Measurements from ENCODE around the gene RSAD2.
"Not testable (repeated sequence)": the region's sequence is repeated elsewhere in the genome, so short reads cannot be mapped to it uniquely, and the experiment has no call there.

RSAD2 gene

DNA sequence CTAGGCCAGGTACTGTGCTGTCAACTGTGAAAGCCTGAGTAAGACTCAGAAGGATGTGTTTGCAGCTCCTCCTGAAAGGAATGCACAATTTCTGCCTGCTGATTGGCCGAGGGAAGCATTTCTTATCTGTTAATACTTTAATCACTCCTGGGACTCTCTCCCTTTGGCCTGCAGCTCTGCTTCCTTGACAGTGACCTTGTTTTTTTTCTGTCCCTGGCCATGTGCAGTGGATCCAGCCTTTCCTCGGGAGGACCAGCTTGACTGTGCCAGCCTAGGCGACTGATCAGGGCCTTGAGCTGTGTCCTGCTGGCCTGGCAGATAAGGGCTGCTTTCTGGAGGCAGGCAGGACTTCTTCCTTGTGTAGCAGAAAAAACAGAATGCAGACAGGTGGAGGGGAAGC, 49.6 kb downstream of the RSAD2 start:
- DNase-seq (ENCODE audit: low spot score) = peak; percentile 61

DNA sequence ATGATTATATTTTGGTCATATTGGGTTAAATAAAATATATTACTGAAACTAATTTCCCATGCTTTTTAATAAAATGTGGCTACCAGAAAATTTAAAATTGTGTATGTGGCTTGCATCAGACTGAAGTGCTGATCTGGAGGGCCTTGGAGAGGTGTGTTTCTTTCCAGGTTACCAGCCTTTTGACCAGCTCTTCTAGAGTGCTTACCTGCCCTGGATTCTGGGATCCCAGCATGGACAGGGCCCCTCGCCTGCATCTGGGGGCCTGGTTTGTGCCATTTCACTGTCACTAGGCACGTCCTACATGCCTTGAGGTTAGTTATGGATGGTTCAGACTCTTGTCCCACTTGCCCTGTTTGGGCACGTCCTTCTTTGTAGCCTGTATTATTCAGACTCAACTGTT, 50.2 kb downstream of the RSAD2 start:
- DNase-seq (ENCODE audit: low spot score) = no peak

GRCh38 chr2:6928452-6928851, 50.9 kb downstream of the RSAD2 start:
- no peak for DNase-seq (ENCODE audit: low spot score)

- no peak for DNase-seq (ENCODE audit: low spot score)
Observed at GRCh38 chr2:6929196-6929819, 51.7 kb downstream of the RSAD2 start.

DNA sequence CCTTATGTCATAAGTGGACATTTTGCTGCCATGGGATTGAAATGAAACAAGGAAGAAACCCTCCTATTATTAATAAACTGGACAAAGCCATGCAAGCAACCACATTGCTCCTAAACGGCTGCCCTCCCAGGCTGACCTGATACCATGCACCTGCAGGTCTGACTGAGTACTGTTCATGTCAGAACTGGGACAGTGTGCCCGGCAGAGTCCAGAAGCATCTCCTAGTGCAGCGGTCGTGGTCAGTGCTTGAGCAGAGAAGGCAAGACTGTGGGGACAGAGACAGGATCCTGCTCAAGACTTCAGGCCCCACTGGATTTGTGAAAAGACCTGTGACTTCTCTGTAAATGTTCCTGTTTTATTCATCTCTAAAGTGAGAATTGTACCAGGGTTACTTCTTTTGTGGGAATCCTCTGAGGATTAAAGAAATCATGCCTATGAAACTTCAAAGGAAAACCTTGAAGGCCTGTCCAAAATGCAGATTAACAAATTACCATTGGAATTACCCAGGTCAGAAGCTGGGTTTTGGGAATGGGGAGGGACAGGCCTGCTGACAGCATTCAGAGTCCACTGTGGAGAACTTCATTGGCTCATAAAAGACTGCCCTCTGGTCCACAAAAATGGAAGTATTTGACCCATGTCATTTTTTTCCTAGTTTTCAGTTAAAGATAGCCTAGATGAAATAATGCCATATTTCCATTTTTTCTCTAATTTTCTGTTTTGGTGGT, 53.5 kb downstream of the RSAD2 start:
- no peak for DNase-seq (ENCODE audit: low spot score)

DNA sequence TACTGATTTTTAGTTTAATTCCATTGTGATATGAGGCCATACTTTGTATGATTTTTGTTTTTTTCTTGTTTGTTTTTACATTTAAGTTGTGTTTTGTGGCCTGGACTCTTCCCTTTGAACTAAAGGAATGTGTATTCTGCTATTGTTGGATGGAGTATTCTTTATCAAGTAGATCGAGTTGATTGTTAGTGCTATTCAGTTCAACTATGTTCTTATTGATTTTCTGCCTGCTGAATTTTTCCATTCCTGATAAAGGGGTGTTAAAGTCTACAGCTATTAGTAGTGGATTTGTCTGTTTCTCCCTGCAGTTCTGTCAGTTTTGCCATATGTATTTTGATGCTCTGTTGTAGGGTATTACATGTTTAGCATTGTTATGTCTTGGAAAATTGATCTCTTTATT, 54.2 kb downstream of the RSAD2 start:
- no peak for DNase-seq (ENCODE audit: low spot score)

DNA sequence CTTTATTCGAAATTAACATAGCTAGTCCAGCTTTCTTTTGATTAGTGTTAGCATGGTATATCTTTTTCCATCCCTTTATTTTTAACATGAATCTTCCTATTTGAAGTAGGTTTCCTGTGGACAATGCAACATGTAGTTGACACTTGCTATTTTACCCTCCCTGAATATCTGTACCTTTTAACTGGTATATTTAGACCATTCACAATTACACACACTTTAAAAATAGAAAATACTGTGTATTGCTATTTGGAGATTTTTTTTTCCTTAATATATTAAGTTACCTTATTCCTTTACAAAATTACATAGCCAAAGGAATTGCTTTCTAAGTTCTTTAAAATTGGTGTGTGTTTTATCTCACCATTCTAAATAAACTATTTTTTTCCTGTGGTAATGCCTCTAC, 54.6 kb downstream of the RSAD2 start:
- DNase-seq (ENCODE audit: low spot score) = no peak

DNA sequence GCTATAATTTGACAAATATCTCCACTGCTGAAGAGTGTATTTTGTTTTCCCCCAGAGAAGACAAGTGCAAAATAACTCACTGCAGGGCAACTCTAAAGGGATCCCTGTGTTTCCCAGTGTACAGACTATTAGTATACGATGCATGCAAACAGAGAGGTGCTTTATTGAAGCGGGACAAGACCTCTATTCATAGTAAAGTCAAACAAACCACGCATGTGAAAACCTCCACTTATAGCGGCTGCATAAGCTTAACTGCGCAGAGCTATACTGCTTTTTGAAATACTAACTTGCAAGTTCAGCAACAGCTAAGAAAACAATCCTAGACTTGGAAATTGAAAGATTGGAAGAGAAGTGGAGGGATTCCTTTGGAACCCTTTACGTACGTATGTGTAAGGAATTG, 55.3 kb downstream of the RSAD2 start:
- DNase-seq (ENCODE audit: low spot score) = no peak

- no peak for DNase-seq (ENCODE audit: low spot score)
Observed at GRCh38 chr2:6933911-6934310, 56.3 kb downstream of the RSAD2 start.

GRCh38 chr2:6934345-6934744, 56.8 kb downstream of the RSAD2 start:
- DNase-seq (ENCODE audit: low spot score) = no peak

DNA sequence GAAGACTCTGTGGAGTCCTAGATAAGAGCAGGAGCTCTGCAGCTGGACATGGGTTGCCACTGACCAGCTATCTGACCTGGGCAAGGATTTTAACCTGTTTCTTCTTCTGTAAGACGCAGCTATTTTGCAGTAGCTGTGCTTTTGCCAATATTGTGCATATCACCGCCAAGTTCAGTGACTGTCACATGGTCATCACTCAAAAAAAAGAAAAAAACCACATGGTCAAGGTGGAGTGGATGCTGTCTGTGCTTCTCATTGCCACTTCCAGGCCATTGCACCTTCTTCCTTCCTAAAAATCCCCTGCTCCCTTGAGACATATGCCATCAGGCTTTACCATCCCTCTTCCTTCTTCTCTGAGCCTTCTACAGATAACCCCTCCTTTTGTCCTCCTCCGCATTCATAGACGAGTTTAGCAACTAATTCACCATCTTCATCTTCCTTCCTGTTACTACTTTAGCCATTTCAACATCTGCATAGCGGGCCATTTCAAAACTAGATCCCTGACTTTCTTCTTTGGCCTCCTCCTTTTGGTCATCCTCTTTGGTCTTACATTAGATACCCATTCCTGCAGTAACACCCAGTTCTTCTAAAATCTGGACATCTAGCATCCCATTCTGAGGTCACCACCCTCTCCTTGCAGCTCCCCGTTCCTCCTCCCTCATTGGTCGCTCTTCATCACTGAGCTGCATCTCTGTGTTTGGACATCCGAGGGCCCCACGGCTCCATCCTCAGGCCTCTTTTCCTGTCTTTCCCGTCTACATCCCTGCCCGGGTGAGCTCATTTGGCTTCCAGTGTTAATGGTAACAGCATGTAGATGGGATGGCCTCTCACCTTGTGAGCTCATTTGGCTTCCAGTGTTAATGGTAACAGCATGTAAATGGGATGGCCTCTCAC, 57.4 kb downstream of the RSAD2 start:
- DNase-seq (ENCODE audit: low spot score) = no peak

DNA sequence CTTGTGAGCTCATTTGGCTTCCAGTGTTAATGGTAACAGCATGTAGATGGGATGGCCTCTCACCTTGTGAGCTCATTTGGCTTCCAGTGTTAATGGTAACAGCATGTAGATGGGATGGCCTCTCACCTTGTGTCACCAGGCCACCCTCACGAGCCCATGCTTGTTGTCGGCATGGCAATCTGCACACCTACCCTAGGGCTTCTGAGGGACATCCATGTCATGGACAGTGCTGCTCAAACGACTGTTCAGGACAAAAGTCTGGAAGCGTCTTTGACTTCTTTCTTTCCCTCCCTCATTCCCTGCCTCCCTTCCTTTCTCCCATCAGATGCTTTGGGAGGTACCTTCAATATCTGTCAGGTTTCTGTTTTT, 58.1 kb downstream of the RSAD2 start:
- not testable (repeated sequence) for DNase-seq (ENCODE audit: low spot score)

DNA sequence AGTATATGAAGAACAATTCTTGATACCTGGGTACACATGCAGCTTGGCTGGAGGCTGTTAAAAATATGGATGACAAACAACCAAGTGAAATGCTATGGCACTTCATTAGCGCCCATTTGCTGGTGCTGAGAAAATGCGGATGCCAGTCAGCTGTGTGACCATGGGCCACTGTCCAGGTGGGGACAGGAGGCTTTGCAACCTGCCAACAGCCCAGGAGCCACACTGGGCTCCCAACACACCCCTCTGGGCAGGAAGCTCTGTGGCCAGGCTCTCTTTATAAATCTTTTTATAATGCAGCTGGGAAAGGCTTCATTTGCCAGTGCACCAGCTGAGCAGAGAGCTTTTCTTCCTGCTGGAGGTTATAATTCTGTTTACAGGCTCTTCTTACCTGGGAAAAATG, 59.6 kb downstream of the RSAD2 start:
- DNase-seq (ENCODE audit: low spot score) = no peak

GRCh38 chr2:6937582-6937981, 60.0 kb downstream of the RSAD2 start:
- no peak for DNase-seq (ENCODE audit: low spot score)

GRCh38 chr2:6939071-6939470, 61.5 kb downstream of the RSAD2 start:
- no peak for DNase-seq (ENCODE audit: low spot score)

DNA sequence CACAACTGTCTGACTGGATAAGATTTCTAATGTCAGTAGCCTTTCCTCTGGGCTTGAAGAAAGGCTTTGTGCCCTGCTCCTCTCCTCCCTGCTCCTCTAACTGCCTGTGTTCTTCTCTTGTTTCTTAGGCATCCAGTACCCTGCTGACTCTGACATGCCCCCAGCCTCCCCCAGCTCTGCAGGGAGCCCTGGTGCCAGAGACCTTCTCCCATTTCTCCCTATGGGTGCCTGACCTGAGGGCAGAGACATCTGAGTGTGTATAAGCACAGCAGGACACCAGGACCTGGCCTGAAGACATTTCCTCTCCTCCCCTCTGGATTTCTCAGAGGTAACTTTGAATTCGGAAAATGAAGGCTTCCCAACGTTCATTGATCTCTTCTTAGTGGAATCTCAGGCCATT, 63.2 kb downstream of the RSAD2 start:
- no peak for DNase-seq (ENCODE audit: low spot score)

DNA sequence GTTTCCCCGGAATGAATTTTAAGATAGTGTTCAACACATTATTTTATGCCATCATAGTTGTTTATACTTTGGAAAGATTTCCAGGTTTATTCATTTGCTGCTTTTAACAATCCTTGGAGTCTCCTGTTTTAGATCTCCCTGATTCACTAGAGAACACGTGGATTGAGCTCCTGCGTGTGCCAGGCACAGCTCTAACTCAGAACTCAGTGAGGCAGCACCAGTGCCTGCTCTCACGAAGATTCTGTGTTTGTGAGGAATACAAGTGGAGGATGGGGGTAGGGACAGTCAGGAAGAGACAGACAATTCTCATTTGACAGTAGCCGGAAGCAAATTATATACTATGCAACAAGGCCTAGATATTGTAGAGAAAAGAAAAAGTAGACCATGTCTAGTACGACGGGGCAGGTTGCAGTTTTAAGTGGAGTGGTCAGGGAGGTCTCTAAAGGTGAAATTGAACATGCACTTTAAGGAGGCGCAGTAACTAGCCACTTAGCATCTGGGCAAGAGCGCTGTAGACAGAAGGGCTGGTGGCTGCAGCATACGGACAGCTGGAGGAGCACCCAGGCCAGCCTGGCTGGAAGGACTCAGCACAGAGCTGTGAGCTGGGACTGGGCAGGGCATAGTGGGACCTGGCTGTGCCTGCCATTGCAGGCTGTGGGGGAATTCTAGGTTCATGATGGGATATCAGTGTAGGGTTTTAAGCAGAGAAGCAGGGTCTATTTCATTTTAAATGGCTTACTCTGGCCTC, 63.9 kb downstream of the RSAD2 start:
- DNase-seq (ENCODE audit: low spot score) = no peak

DNA sequence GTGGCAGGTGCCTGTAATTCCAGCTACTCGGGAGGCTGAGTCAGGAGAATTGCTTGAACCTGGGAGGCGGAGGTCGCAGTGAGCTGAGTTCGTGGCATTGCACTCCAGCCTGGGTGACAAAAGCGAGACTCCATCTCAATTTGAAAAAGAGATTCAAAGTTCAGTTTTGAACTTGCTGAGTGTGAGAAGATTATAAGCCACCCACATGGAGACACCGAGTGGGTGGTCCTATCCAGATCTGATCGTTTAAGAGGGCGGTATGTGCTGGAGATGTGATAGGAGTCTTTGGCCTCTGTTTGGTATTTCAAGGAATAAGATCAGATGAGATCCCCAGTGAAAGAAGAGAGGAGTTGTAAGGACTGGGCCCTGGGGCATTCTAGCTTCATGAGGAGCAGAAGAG, 65.3 kb downstream of the RSAD2 start:
- DNase-seq (ENCODE audit: low spot score) = no peak

DNA sequence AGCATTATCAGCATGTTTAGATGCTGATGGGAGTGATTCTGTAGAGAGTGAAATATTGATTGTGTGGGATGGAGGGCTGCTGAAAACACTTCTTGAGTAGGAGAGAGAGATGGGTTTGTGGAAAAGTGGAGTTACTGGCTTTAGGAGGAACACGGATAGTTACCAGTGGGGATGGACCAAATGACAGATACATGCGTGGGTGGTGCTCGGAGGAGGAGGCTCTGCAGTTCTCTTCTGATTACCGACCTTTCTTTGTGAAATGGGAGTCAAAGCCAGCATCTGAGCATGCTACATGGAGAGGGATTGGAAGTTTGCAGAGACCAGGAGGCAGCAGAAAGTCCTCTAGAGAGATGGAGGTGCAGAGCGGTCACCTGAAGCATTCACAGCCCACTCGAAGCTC, 65.9 kb downstream of the RSAD2 start:
- DNase-seq (ENCODE audit: low spot score) = no peak

- DNase-seq (ENCODE audit: low spot score) = no peak
Observed at GRCh38 chr2:6943971-6944370, 66.4 kb downstream of the RSAD2 start.

DNA sequence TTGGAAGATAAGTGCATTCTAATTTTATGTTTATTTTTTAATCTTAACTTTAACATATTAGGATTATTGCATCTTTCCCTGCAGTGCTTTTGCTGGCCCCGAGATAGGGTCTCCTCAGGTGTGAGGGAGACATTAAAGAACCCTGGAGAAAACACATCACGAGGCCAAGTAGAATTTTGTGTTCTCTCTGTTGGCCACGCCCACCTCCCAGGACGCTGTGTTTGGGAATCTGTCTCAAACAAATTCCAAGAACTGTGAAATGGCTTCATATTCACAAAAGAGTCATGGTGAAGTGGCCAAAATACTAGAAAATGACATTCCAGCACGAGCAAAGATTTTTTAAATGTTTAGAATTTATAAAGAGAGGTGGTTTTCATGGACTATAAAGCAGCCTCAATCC, 67.0 kb downstream of the RSAD2 start:
- DNase-seq (ENCODE audit: low spot score) = no peak

- DNase-seq (ENCODE audit: low spot score) = no peak
Observed at GRCh38 chr2:6945087-6945813, 67.7 kb downstream of the RSAD2 start.

All from D341Med (cell line).